LNCaP clone FGC (cell line): ENCODE data around the gene SLC38A10.

Experiments
- DNase-seq: peaks from one replicate; pipeline ENCODE4 v3.0.0-alpha.2; 2011; ENCODE audit warnings: low read depth
- H3K4me3 ChIP-seq: 2 replicates; pipeline ENCODE4 v1.5.1; 2011; ENCODE audit warnings: mild to moderate bottlenecking, low read depth, low read length, control low read depth
- CTCF ChIP-seq: IDR thresholded peaks from 2 replicates; pipeline ENCODE4 v1.5.1; 2012; ENCODE audit warnings: mild to moderate bottlenecking; ENCODE audit not compliant: control insufficient read depth, insufficient read depth; ENCODE audit errors: extremely low read depth

SLC38A10 gene

GRCh38 chr17:81221371-81221841, 73.7 kb downstream of the SLC38A10 start:
- DNase-seq: no peak
- H3K4me3 ChIP-seq: peak overlapping the region; percentile 72

GRCh38 chr17:81219476-81220180, 75.5 kb downstream of the SLC38A10 start:
- no peak for TF ChIP-seq CTCF
- DNase-seq: no peak
- no peak overlapping the region for H3K4me3 ChIP-seq

More at GRCh38 chr17:81221371-81221841, 73.7 kb downstream of the SLC38A10 start:
- no peak for TF ChIP-seq CTCF

- no peak for DNase-seq
- H3K4me3 ChIP-seq: no peak overlapping the region
- no peak for TF ChIP-seq CTCF
Observed at GRCh38 chr17:81218991-81219390, 76.1 kb downstream of the SLC38A10 start.

GRCh38 chr17:81218459-81218858, 76.6 kb downstream of the SLC38A10 start:
- no peak overlapping the region for H3K4me3 ChIP-seq
- no peak for DNase-seq
- TF ChIP-seq CTCF: no peak

GRCh38 chr17:81217491-81217890, 77.6 kb downstream of the SLC38A10 start:
- DNase-seq: no peak
- H3K4me3 ChIP-seq: no peak overlapping the region
- no peak for TF ChIP-seq CTCF

- no peak for DNase-seq
- H3K4me3 ChIP-seq: no peak overlapping the region
- TF ChIP-seq CTCF: no peak
Observed at GRCh38 chr17:81213978-81214377, 81.1 kb downstream of the SLC38A10 start.

GRCh38 chr17:81212365-81212764, 82.7 kb downstream of the SLC38A10 start:
- TF ChIP-seq CTCF: no peak
- no peak overlapping the region for H3K4me3 ChIP-seq
- no peak for DNase-seq
